Astrocyte of the cerebellum (primary cell): ENCODE data around the gene NKX3-2.
"Not testable (repeated sequence)": the region's sequence is repeated elsewhere in the genome, so short reads cannot be mapped to it uniquely, and the experiment has no call there.

Experiments used
- DNase-seq: peaks from one replicate; pipeline ENCODE4 v3.0.0-alpha.2; 2011; ENCODE audit warnings: low read depth
- H3K4me3 ChIP-seq: 2 replicates; pipeline ENCODE4 v1.5.1; 2011; ENCODE audit warnings: mild to moderate bottlenecking, low read depth, low read length, moderate library complexity
- CTCF ChIP-seq: IDR thresholded peaks from 2 replicates; pipeline ENCODE4 v1.5.1; 2012; ENCODE audit warnings: low read length, low read depth, moderate library complexity, mild to moderate bottlenecking; ENCODE audit errors: missing control alignments
- in situ Hi-C: cut with HindIII; loops from 2 replicates; pipeline ENCODE4 v1.10.0; 2017; ENCODE audit warnings: low sequenced_read_pairs

NKX3-2 gene

GRCh38 chr4:13570916-13571315, 26.6 kb upstream of the NKX3-2 start:
- no peak for TF ChIP-seq CTCF
- DNase-seq = no peak
- H3K4me3 ChIP-seq = no peak overlapping the region
- in situ Hi-C loops = no loop called here

- no peak for TF ChIP-seq CTCF
- in situ Hi-C loops = no loop called here
- H3K4me3 ChIP-seq = no peak overlapping the region
- no peak for DNase-seq
These were observed 22.8 kb upstream of the NKX3-2 start for GRCh38 chr4:13567125-13567524.

GRCh38 chr4:13562876-13563275, 18.6 kb upstream of the NKX3-2 start:
- no peak for TF ChIP-seq CTCF
- no peak for DNase-seq
- no peak overlapping the region for H3K4me3 ChIP-seq
- in situ Hi-C loops = no loop called here

- in situ Hi-C loops = no loop called here
- no peak overlapping the region for H3K4me3 ChIP-seq
- TF ChIP-seq CTCF = no peak
- DNase-seq = no peak
These were observed 17.4 kb upstream of the NKX3-2 start for GRCh38 chr4:13561673-13562072.

- DNase-seq, in situ Hi-C loops, H3K4me3 ChIP-seq: not testable (repeated sequence)
These were observed 15.8 kb upstream of the NKX3-2 start for GRCh38 chr4:13560111-13560510.

- peak; percentile 39 for DNase-seq
- H3K4me3 ChIP-seq = no peak overlapping the region
- in situ Hi-C loops = no loop called here
- TF ChIP-seq CTCF = no peak
These were observed 15.1 kb upstream of the NKX3-2 start for GRCh38 chr4:13559413-13559812.

GRCh38 chr4:13558881-13559280, 14.6 kb upstream of the NKX3-2 start:
- in situ Hi-C loops = no loop called here

More at GRCh38 chr4:13558881-13559280, 14.6 kb upstream of the NKX3-2 start:
- no peak overlapping the region for H3K4me3 ChIP-seq
- DNase-seq = no peak
- no peak for TF ChIP-seq CTCF
